CD4-positive, alpha-beta memory T cell (primary cell): ENCODE results near the gene CTSK. TPM values are rescaled to one million over a fixed set of nuclear protein-coding genes. Genes with fewer than 3 reads are reported as not detected.
A peak's percentile ranks its signal among the peaks of the same experiment; 100 is the strongest.

Source experiments
- CTCF ChIA-PET: fragments of 350-600 bp; sonication (Branson Sonifier 250); formaldehyde crosslinking; loops from one replicate; lab custom pipeline; 2021; ENCODE audit warnings: inconsistent platforms; ENCODE audit not compliant: partially characterized antibody; lab: Charles Lee
- POLR2A ChIA-PET: fragments of 350-600 bp; sonication (Branson Sonifier 250); formaldehyde crosslinking; loops from one replicate; lab custom pipeline; 2021; ENCODE audit not compliant: partially characterized antibody; lab: Charles Lee
- DNase-seq, 5 donors: peaks; one replicate each; pipeline versions ENCODE4 v3.0.0 to v3.0.0-alpha.2; 2020 to 2022; ENCODE audit warnings: mixed read lengths in 1 of 5
- H3K27ac ChIP-seq: one replicate; pipeline ENCODE4 v1.7.0; 2013; ENCODE audit warnings: low read depth, low read length
- H3K27me3 ChIP-seq: 2 replicates; pipeline ENCODE4 v1.7.0; 2013; ENCODE audit warnings: mild to moderate bottlenecking, low read length, moderate library complexity; ENCODE audit not compliant: insufficient read depth
- H3K36me3 ChIP-seq: 2 replicates; pipeline ENCODE4 v1.7.0; 2013; ENCODE audit warnings: mild to moderate bottlenecking, low read length, moderate library complexity; ENCODE audit not compliant: insufficient read depth
- H3K4me1 ChIP-seq: 2 replicates; pipeline ENCODE4 v1.7.0; 2013; ENCODE audit warnings: mild to moderate bottlenecking, low read length, moderate library complexity; ENCODE audit not compliant: insufficient read depth
- H3K4me3 ChIP-seq, 2 donors: one replicate each; pipeline ENCODE4 v1.7.0; 2013; ENCODE audit warnings: low read length in 2 of 2, mild to moderate bottlenecking in 1 of 2
- H3K9me3 ChIP-seq, 2 donors: one replicate each; pipeline ENCODE4 v1.7.0; 2013; ENCODE audit warnings: low read length in 2 of 2, control low read depth in 1 of 2; ENCODE audit not compliant: control insufficient read depth in 1 of 2
- H3K27ac Mint-ChIP-seq, 7 donors: one replicate each; pipeline ENCODE4 v1.8.0; 2020 to 2021; ENCODE audit warnings: mixed read lengths in 7 of 7, mild to moderate bottlenecking in 6 of 7, inconsistent platforms in 3 of 7, moderate library complexity in 3 of 7
- H3K27me3 Mint-ChIP-seq, 2 donors: one replicate each; pipeline ENCODE4 v1.8.0; 2020 to 2021; ENCODE audit warnings: mixed read lengths in 2 of 2
- H3K36me3 Mint-ChIP-seq, 2 donors: one replicate each; pipeline ENCODE4 v1.8.0; 2020 to 2021; ENCODE audit warnings: mixed read lengths in 2 of 2, inconsistent platforms in 1 of 2, mild to moderate bottlenecking in 1 of 2
- H3K4me1 Mint-ChIP-seq, 4 donors: one replicate each; pipeline ENCODE4 v1.8.0; 2020 to 2021; ENCODE audit warnings: mixed read lengths in 4 of 4, mild to moderate bottlenecking in 1 of 4
- H3K4me3 Mint-ChIP-seq, 8 donors: one replicate each; pipeline ENCODE4 v1.8.0; 2020 to 2021; ENCODE audit warnings: mixed read lengths in 8 of 8, mild to moderate bottlenecking in 7 of 8, moderate library complexity in 6 of 8, inconsistent platforms in 3 of 8
- H3K9me3 Mint-ChIP-seq, 8 donors: one replicate each; pipeline ENCODE4 v1.8.0; 2020 to 2021; ENCODE audit warnings: mixed read lengths in 8 of 8, mild to moderate bottlenecking in 5 of 8, inconsistent platforms in 3 of 8, moderate library complexity in 1 of 8
- intact Hi-C: fragments of 100-400 bp; cut with micrococcal nuclease; formaldehyde crosslinking; loops from one replicate; pipeline ENCODE4 v1.15.1; 2023
- polyA plus RNA-seq, 2 donors: library from polyadenylated mRNA; unstranded; fragments of 300-500 nt; fragmentation: Illumina TruSeq; gene quantifications; one replicate each; pipeline ENCODE4 v1.2.3, GENCODE V29; 2021
- total RNA-seq, 2 experiments: library from RNA; stranded (reverse); gene quantifications; one replicate each; pipeline ENCODE4 v1.2.3, GENCODE V29; 2021

The CTSK gene
- total and polyA plus RNA-seq, 4 experiments from 2014 or later: 0.56 to 6.6 (median 5.9) TPM; not detected in 1

DNA sequence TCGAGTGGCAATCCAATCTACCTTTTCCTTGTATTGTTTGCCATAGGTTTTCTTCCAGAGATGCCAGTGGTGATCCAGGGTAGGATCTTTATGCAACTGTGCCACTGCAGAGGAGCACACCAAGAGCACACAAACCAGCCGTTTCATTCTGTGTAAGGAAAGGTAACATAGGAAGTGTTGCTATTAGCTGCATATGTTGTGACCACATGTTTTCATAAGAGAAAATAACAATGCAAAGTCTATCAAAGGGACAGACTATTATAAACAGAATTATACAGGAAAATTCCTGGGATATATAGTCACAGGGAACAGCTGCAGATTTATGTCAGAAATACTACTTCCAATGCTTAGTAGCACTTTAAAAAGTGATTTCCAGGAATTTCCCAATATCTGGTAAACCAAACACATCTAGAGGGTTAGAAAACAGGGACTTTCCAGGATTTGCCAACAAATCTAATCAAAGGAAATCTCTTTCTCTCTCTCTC lies 43.4 kb downstream of the CTSK start:
- Histone ChIP-seq H3K36me3 (no peaks in the 10 kb centered on the region), H3K27ac (peak overlapping the region; percentile 51), H3K4me1 (peaks cover 42% of the 10 kb centered on the region), H3K27me3 (no peaks in the 10 kb centered on the region), H3K4me3 (peak overlapping the region; percentile 55 to 71), H3K9me3 (no peaks in the 10 kb centered on the region)
- Mint-ChIP-seq H3K9me3 (peaks cover 0 to 2% (median 0%) of the 10 kb centered on the region in 8 donors), H3K27me3 (no peaks in the 10 kb centered on the region), H3K4me3 (peak overlapping the region; percentile 89 to 98 (median 93)), H3K36me3 (peaks cover 24 to 34% of the 10 kb centered on the region in 2 donors), H3K27ac (peak overlapping the region; percentile 87 to 98 (median 95)), H3K4me1 (peaks cover 32 to 58% (median 46%) of the 10 kb centered on the region in 4 donors)
- CTCF ChIA-PET: no interaction called here
- POLR2A ChIA-PET: interaction anchor here (1.1 to 2.7 kb wide), 7 partner anchors 8 to 135 kb away, joined by 3 to 9 read pairs (median 3); partner anchors contain the start of genes ENSA and GOLPH3L
- peak in 1 of 5 donors; percentile 28 for DNase-seq
- intact Hi-C loops: loop anchor here (5.0 to 10.0 kb wide), 3 partner anchors 113 to 202 kb away; partner anchors contain the start of genes ARNT and SETDB1

DNA sequence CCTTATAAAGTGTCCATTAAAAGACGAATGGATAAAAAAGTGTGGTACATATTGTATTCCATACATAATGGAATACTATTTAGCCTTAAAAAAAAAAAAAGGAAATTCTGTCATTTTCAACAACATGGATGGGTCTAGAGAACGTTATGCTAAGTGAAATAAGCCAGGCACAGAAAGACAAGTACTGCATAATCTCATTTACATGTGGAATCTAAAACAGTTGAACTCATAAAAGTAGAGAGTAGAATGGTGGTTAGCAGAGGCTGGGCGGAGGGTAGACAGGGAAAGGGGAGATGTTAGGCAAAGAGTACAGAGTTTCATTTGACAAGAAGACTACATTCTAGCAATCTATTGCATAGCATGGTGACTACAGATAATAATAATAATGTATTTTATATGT lies 45.0 kb downstream of the CTSK start:
- no peaks in the 10 kb centered on the region for H3K27me3 Mint-ChIP-seq
- H3K4me3 ChIP-seq: no peak overlapping the region
- H3K9me3 Mint-ChIP-seq: peaks cover 0 to 2% (median 0%) of the 10 kb centered on the region in 8 donors
- H3K27ac ChIP-seq: no peak overlapping the region
- intact Hi-C loops: loop anchor here (10.0 kb wide), 1 partner anchor 162 kb away; the partner anchor contains the start of gene SETDB1
- DNase-seq: no peak
- peaks cover 28 to 41% of the 10 kb centered on the region in 2 donors for H3K36me3 Mint-ChIP-seq
- H3K4me1 Mint-ChIP-seq: peaks cover 33 to 58% (median 46%) of the 10 kb centered on the region in 4 donors
- H3K27ac Mint-ChIP-seq: peak overlapping the region in 5 of 7 donors; percentile 2 to 71 (median 4)
- no peaks in the 10 kb centered on the region for H3K36me3 ChIP-seq
- H3K27me3 ChIP-seq: no peaks in the 10 kb centered on the region
- H3K4me1 ChIP-seq: peaks cover 42% of the 10 kb centered on the region
- POLR2A ChIA-PET: interaction anchor here (1.5 kb wide), 1 partner anchor 114 kb away, joined by 4 read pairs; no protein-coding TSS in a partner anchor
- no peaks in the 10 kb centered on the region for H3K9me3 ChIP-seq
- CTCF ChIA-PET: no interaction called here
- peak overlapping the region; percentile 23 to 70 (median 54) for H3K4me3 Mint-ChIP-seq

DNA sequence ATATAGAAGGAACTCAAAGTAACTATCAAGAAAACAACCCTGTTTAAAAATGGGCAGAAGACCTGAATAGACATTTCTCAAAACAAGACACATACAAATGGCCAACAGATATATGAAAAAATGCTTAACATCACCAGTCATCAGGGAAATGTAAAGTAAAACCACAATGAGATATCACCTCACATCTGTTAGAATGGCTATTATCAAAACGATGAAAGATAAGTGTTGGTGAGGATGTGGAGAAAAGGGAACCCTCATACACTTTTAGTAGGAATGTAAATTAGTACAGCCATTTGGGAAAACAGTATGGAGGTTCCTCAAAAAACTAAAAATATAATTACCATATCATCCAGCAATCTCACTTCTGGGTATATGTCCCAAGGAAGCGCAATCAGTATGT lies 45.5 kb downstream of the CTSK start:
- DNase-seq: no peak
- H3K27me3 Mint-ChIP-seq: no peaks in the 10 kb centered on the region
- peak overlapping the region in 7 of 8 donors; percentile 19 to 70 (median 52) for H3K4me3 Mint-ChIP-seq
- Histone ChIP-seq H3K27ac (no peak overlapping the region), H3K9me3 (no peaks in the 10 kb centered on the region), H3K27me3 (no peaks in the 10 kb centered on the region), H3K4me3 (no peak overlapping the region), H3K4me1 (peaks cover 42% of the 10 kb centered on the region), H3K36me3 (peaks cover 1% of the 10 kb centered on the region)
- intact Hi-C loops: loop anchor here (10.0 kb wide), 1 partner anchor 162 kb away; the partner anchor contains the start of gene SETDB1
- ChIA-PET CTCF (no interaction called here), POLR2A (no interaction called here)
- peaks cover 28 to 45% of the 10 kb centered on the region in 2 donors for H3K36me3 Mint-ChIP-seq
- H3K4me1 Mint-ChIP-seq: peaks cover 34 to 58% (median 47%) of the 10 kb centered on the region in 4 donors
- H3K9me3 Mint-ChIP-seq: peaks cover 0 to 2% (median 0%) of the 10 kb centered on the region in 8 donors
- H3K27ac Mint-ChIP-seq: peak overlapping the region in 2 of 7 donors; percentile 18 to 42

DNA sequence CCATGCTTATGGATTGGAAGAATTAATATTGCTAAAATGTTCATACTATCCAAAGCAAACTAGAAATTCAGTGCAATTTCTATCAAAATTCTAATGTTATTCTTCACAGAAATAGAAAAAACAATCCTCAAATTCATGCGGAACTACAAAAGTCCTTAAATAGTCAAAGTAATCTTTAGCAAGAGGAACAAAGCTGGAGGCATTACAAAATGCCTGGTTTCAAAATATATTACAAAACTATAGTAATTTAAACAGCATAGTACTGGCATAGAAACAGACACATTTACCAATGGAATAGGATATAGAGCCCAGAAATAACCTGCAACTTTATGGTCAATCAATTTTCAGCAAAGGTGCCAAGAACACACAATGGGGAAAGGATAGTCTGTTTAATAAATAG lies 46.3 kb downstream of the CTSK start:
- peaks cover 31 to 51% of the 10 kb centered on the region in 2 donors for H3K36me3 Mint-ChIP-seq
- POLR2A ChIA-PET: no interaction called here

DNA sequence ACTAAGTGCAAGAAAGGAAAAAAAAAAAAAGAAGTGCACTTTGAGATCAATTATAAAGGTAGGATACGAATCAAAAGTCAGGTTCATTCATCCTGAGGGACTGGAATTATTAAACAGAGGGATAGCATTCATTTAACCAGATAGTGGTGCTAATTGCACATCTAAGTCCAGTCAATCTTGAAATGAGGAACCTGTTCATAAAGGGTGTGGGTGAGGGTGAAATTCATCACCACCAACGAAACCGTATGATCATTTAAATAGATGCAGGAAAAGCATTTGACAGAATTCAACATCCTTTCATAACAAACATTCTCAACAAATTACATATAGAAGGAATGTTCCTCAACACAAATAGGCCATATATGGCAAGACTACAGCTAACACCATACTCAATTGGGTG lies 48.0 kb downstream of the CTSK start:
- Histone ChIP-seq H3K4me1 (peaks cover 32% of the 10 kb centered on the region), H3K27ac (no peak overlapping the region), H3K27me3 (no peaks in the 10 kb centered on the region), H3K9me3 (no peaks in the 10 kb centered on the region), H3K36me3 (peaks cover 10% of the 10 kb centered on the region), H3K4me3 (no peak overlapping the region)
- Mint-ChIP-seq H3K4me1 (peaks cover 25 to 38% (median 33%) of the 10 kb centered on the region in 4 donors), H3K27ac (peak overlapping the region in 1 of 7 donors; percentile 84), H3K36me3 (peaks cover 39 to 53% of the 10 kb centered on the region in 2 donors), H3K9me3 (peaks cover 0 to 2% (median 0%) of the 10 kb centered on the region in 8 donors), H3K27me3 (no peaks in the 10 kb centered on the region), H3K4me3 (peak overlapping the region in 1 of 8 donors; percentile 16)
- ChIA-PET CTCF (no interaction called here), POLR2A (no interaction called here)
- no peak for DNase-seq
- intact Hi-C loops: loop anchor here (10.0 kb wide), 1 partner anchor 165 kb away; the partner anchor contains the start of gene SETDB1

More for the DNA sequence above, 46.3 kb downstream of the CTSK start:
- H3K4me3 ChIP-seq: no peak overlapping the region
- peaks cover 42% of the 10 kb centered on the region for H3K4me1 ChIP-seq
- Mint-ChIP-seq H3K27me3 (no peaks in the 10 kb centered on the region), H3K4me3 (peak overlapping the region in 2 of 8 donors; percentile 52 to 68), H3K4me1 (peaks cover 34 to 54% (median 44%) of the 10 kb centered on the region in 4 donors), H3K9me3 (peaks cover 0 to 2% (median 0%) of the 10 kb centered on the region in 8 donors), H3K27ac (no peak overlapping the region)
- no peaks in the 10 kb centered on the region for H3K9me3 ChIP-seq
- intact Hi-C loops: loop anchor here (10.0 kb wide), 1 partner anchor 163 kb away; the partner anchor contains the start of gene SETDB1
- CTCF ChIA-PET: no interaction called here
- H3K36me3 ChIP-seq: peaks cover 7% of the 10 kb centered on the region
- DNase-seq: no peak
- H3K27me3 ChIP-seq: no peaks in the 10 kb centered on the region
- no peak overlapping the region for H3K27ac ChIP-seq

DNA sequence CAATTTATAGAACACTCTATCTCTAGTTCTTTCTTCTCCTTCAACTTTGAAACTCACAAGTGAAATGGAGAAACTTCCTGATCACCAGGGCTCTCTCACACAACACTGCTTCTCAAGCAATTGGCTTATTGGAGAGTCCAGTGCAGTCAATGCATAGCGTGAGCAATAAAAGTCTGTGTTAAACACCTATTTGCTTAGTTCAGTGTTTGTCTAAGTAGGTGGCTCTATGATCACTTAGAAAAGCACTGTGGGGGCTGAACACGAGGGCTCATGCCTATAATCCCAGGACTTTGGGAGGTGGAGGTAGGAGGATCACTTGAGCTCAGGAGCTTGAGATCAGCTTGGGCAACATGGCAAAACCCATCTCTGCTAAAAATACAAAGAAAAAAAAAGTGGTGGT lies 54.6 kb downstream of the CTSK start:
- ChIA-PET CTCF (no interaction called here), POLR2A (no interaction called here)
- Histone ChIP-seq H3K4me3 (no peak overlapping the region), H3K27ac (no peak overlapping the region), H3K9me3 (no peaks in the 10 kb centered on the region), H3K36me3 (peaks cover 43% of the 10 kb centered on the region), H3K27me3 (no peaks in the 10 kb centered on the region), H3K4me1 (no peaks in the 10 kb centered on the region)
- no peak for DNase-seq
- Mint-ChIP-seq H3K4me3 (no peak overlapping the region), H3K4me1 (peaks cover 0 to 2% (median 1%) of the 10 kb centered on the region in 4 donors), H3K27ac (peak overlapping the region in 3 of 7 donors; percentile 4 to 77 (median 12)), H3K9me3 (no peaks in the 10 kb centered on the region), H3K36me3 (peaks cover 43 to 70% of the 10 kb centered on the region in 2 donors), H3K27me3 (no peaks in the 10 kb centered on the region)
- intact Hi-C loops: no loop called here

DNA sequence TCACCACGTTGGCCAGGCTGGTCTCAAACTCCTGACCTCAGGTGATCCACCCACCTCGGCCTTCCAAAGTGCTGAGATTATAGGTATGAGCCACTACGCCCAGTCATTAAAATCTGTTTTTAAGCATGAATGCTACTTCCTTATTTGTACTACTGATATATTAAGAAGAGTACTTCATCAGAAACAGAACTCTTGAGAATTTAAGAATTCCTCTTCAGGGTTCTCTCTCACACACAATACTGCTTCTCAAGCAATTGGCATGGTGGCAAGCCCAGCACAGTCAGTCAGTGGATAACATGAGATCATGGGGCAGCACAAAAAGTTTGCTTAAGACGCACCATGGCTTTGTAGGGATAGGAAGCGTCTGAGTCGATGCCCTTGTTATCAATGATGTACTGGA lies 56.6 kb downstream of the CTSK start:
- Mint-ChIP-seq H3K4me1 (peaks cover 0 to 1% (median under 1%) of the 10 kb centered on the region in 4 donors), H3K4me3 (no peak overlapping the region), H3K36me3 (peaks cover 39 to 58% of the 10 kb centered on the region in 2 donors), H3K9me3 (no peaks in the 10 kb centered on the region), H3K27ac (peak overlapping the region in 1 of 7 donors; percentile 35), H3K27me3 (no peaks in the 10 kb centered on the region)
- CTCF ChIA-PET: no interaction called here
- Histone ChIP-seq H3K9me3 (no peaks in the 10 kb centered on the region), H3K27ac (no peak overlapping the region), H3K36me3 (peaks cover 50% of the 10 kb centered on the region), H3K4me3 (no peak overlapping the region), H3K4me1 (no peaks in the 10 kb centered on the region), H3K27me3 (no peaks in the 10 kb centered on the region)
- POLR2A ChIA-PET: interaction anchor here (0.8 kb wide), 1 partner anchor 200 kb away, joined by 3 read pairs; no protein-coding TSS in a partner anchor
- intact Hi-C loops: no loop called here
- DNase-seq: no peak
